Measurements from ENCODE around the gene EFHC1. TPM values are rescaled to one million over a fixed set of nuclear protein-coding genes. Genes with fewer than 3 reads are reported as not detected.

EFHC1 gene
- total RNA-seq, 1 donor from 2014 or later: 25.6 TPM

DNA sequence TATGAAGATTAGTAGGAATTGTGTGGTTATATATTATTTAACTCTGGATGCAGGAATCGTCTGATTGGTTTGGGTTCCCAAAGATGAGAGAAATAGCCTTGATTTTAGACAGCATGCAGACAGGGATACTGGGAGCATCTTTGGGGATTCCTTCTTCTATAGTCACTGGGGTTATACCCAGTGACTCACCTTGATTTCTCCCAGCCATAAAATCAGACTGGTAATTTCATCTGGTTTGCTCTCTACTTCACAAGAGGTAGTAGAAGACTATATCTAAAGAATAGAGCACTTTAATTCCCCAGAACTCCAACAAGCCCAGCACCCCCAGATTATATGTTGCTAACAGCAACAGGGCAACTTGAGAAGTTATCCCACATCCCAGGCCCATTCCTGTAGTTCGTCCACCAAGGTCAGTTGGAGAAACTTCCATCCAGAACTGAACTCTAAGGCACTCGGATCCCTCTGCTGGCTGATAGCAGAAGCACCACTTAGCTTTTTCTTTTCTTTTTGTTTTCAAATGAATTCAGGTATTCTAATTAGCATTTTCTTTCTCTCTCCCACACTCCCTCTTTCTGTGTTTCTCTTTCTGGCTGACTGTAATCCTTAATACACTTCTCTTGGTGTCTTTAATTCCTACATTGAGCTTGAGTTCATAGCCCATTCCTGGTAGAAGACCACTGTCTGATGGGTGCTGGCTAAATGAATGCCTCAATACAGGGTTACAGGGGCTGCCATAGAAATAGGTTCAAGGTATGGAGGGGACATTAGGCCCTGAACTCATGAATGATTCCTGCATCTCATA lies 20.4 kb upstream of the EFHC1 start:
- Mint-ChIP-seq H3K4me3 (ENCODE audit: unreplicated experiment) (no peak overlapping the region), H3K27ac (ENCODE audit: unreplicated experiment) (no peak overlapping the region), H3K36me3 (ENCODE audit: low read depth, unreplicated experiment) (no peaks in the 10 kb centered on the region), H3K9me3 (ENCODE audit: unreplicated experiment) (peaks cover 4% of the 10 kb centered on the region), H3K4me1 (ENCODE audit: low read depth, unreplicated experiment) (no peaks in the 10 kb centered on the region), H3K27me3 (ENCODE audit: low read depth, unreplicated experiment) (no peaks in the 10 kb centered on the region)
- no peak for FAIRE-seq
- DNase-seq (ENCODE audit: low read depth): peak; percentile 33
- no peaks in the 10 kb centered on the region for H3K27me3 ChIP-seq (ENCODE audit: insufficient read depth, low read length)
- no peaks in the 10 kb centered on the region for H3K4me1 ChIP-seq (ENCODE audit: insufficient read depth, low read length)
- no peaks in the 10 kb centered on the region for H3K36me3 ChIP-seq (ENCODE audit: insufficient read depth, low read length)
- TF ChIP-seq EZH2 (IDR thresholded peaks at IDR 0.05; ENCODE audit: insufficient read depth, low read length): no peak
- TF ChIP-seq, protein P1, sequence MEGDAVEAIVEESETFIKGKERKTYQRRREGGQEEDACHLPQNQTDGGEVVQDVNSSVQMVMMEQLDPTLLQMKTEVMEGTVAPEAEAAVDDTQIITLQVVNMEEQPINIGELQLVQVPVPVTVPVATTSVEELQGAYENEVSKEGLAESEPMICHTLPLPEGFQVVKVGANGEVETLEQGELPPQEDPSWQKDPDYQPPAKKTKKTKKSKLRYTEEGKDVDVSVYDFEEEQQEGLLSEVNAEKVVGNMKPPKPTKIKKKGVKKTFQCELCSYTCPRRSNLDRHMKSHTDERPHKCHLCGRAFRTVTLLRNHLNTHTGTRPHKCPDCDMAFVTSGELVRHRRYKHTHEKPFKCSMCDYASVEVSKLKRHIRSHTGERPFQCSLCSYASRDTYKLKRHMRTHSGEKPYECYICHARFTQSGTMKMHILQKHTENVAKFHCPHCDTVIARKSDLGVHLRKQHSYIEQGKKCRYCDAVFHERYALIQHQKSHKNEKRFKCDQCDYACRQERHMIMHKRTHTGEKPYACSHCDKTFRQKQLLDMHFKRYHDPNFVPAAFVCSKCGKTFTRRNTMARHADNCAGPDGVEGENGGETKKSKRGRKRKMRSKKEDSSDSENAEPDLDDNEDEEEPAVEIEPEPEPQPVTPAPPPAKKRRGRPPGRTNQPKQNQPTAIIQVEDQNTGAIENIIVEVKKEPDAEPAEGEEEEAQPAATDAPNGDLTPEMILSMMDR (IDR thresholded peaks at IDR 0.05; ENCODE audit: insufficient read depth, low read depth, low read length): peak; percentile 88
- H2AFZ ChIP-seq (ENCODE audit: low read depth, low read length): no peak overlapping the region
- H3K9ac ChIP-seq (ENCODE audit: low read length): no peak overlapping the region
- no peaks in the 10 kb centered on the region for H4K20me1 ChIP-seq (ENCODE audit: insufficient read depth, low read length)
- H3K27ac ChIP-seq (ENCODE audit: low read depth, low read length): no peak overlapping the region
- H3K9me3 ChIP-seq (ENCODE audit: insufficient read depth, low read depth, low read length): no peaks in the 10 kb centered on the region
- no peak overlapping the region for H3K4me2 ChIP-seq (ENCODE audit: low read length)
- H3K79me2 ChIP-seq (ENCODE audit: insufficient read depth, low read length): no peaks in the 10 kb centered on the region
- no peak overlapping the region for H3K4me3 ChIP-seq (ENCODE audit: insufficient read depth, low read depth, low read length)

DNA sequence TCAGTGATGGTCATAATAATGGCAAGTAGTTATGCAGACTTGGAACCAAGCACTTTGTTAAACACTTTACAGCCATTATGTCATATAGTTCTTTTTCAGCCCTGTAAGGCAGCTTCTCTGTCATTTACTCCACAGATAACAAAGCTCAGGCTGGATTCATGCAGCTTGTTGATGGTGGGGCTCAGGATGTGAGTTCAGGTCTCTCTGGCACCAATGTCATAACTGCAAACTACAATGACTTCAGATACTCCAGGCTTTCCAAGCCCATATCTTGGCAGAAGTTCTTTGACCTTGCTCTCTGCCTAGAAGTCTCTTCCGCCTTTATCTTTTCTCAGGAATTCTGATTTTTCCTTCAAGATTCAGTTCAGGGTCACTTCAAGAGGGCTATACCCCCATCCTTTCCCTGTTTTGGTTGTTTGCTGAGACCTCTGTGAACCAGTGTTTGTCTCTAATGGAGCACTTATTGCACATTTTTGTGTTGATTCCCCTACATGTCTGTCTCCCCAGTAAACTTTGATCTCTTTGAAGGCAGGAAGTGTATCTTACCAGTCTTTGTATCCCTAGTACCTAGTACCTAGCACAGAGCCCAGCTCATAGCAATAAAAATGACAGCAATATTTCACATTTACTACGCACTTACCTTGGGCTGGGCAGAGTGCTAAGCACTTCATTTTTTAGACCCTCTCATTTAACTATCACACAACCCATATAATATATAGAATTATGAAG lies 19.7 kb upstream of the EFHC1 start:
- FAIRE-seq: no peak
- no peaks in the 10 kb centered on the region for H3K27me3 ChIP-seq (ENCODE audit: insufficient read depth, low read length)
- no peak overlapping the region for H3K9ac ChIP-seq (ENCODE audit: low read length)
- DNase-seq (ENCODE audit: low read depth): no peak
- no peak overlapping the region for H3K4me3 ChIP-seq (ENCODE audit: insufficient read depth, low read depth, low read length)
- TF ChIP-seq, protein P1 (IDR thresholded peaks at IDR 0.05; ENCODE audit: insufficient read depth, low read depth, low read length): no peak
- TF ChIP-seq EZH2 (IDR thresholded peaks at IDR 0.05; ENCODE audit: insufficient read depth, low read length): no peak
- H3K4me1 ChIP-seq (ENCODE audit: insufficient read depth, low read length): no peaks in the 10 kb centered on the region
- Mint-ChIP-seq H3K9me3 (ENCODE audit: unreplicated experiment) (peaks cover 4% of the 10 kb centered on the region), H3K4me1 (ENCODE audit: low read depth, unreplicated experiment) (no peaks in the 10 kb centered on the region), H3K27ac (ENCODE audit: unreplicated experiment) (no peak overlapping the region), H3K4me3 (ENCODE audit: unreplicated experiment) (no peak overlapping the region), H3K36me3 (ENCODE audit: low read depth, unreplicated experiment) (no peaks in the 10 kb centered on the region), H3K27me3 (ENCODE audit: low read depth, unreplicated experiment) (no peaks in the 10 kb centered on the region)
- H3K79me2 ChIP-seq (ENCODE audit: insufficient read depth, low read length): no peaks in the 10 kb centered on the region
- no peak overlapping the region for H3K4me2 ChIP-seq (ENCODE audit: low read length)
- no peaks in the 10 kb centered on the region for H3K9me3 ChIP-seq (ENCODE audit: insufficient read depth, low read depth, low read length)
- H2AFZ ChIP-seq (ENCODE audit: low read depth, low read length): no peak overlapping the region
- no peaks in the 10 kb centered on the region for H3K36me3 ChIP-seq (ENCODE audit: insufficient read depth, low read length)
- H3K27ac ChIP-seq (ENCODE audit: low read depth, low read length): no peak overlapping the region
- no peaks in the 10 kb centered on the region for H4K20me1 ChIP-seq (ENCODE audit: insufficient read depth, low read length)

Measured in astrocyte (in vitro differentiated cells and primary cell).